Motor neuron (in vitro differentiated cells): ENCODE data around the gene KLHL35. TPM values are rescaled to one million over a fixed set of nuclear protein-coding genes. Genes with fewer than 3 reads are reported as not detected.
A peak's percentile ranks its signal among the peaks of the same experiment; 100 is the strongest.

Experiments
- ATAC-seq, 8 experiments: fragments of 200-7000 bp; cut with Tn5 transposase; replicated peaks in 6 of 8; 2 replicates each; pipeline ENCODE4 v1.8.0; 2021; ENCODE audit warnings: mild to moderate bottlenecking in 8 of 8, moderate library complexity in 8 of 8
- H3K27ac ChIP-seq, 2 donors: fragments of 250-450 bp; sonication (Bioruptor Pico); 2 replicates each; pipeline ENCODE4 v1.9.0; 2021; ENCODE audit warnings: antibody characterized with exemption in 2 of 2, mild to moderate bottlenecking in 2 of 2, moderate library complexity in 1 of 2
- H3K4me1 ChIP-seq, 2 donors: fragments of 250-450 bp; sonication (Bioruptor Pico); replicated peaks in 1 of 2; 2 replicates each; pipeline ENCODE4 v1.6.1; 2021; ENCODE audit warnings: antibody characterized with exemption in 2 of 2, mild to moderate bottlenecking in 2 of 2, moderate library complexity in 1 of 2
- H3K4me3 ChIP-seq, 5 donors: fragments of 250-450 bp; sonication (Bioruptor Pico); 2 replicates each; pipeline ENCODE4 v1.9.0; 2021; ENCODE audit warnings: antibody characterized with exemption in 5 of 5, mild to moderate bottlenecking in 5 of 5, moderate library complexity in 4 of 5
- WGBS, 10 experiments: fragments of 450-650 bp; shearing (Covaris generic); methylation state at CpG; one replicate each; pipeline ENCODE4 v1.0.0; 2022; 5-methylcytosine and 5-hydroxymethylcytosine counted together
- in situ Hi-C, 9 experiments: fragments of 400-800 bp; cut with MboI; loops; one replicate each; pipeline ENCODE4 v1.15.0; 2021; ENCODE audit warnings: low sequenced_read_pairs in 9 of 9, low pct_unique_long_range_greater_than_20kb in 2 of 9; ENCODE audit not compliant: unreplicated experiment in 9 of 9
- total RNA-seq, 8 experiments: library from RNA; unstranded; fragments of 300-600 nt; gene quantifications; 2 replicates each; pipeline versions ENCODE4 v1.2.3 to v1.2.4, GENCODE V29; 2022

The KLHL35 gene
- total RNA-seq, 8 experiments from 2014 or later, result 0.56 to 16.9 (median 6.3) TPM

DNA sequence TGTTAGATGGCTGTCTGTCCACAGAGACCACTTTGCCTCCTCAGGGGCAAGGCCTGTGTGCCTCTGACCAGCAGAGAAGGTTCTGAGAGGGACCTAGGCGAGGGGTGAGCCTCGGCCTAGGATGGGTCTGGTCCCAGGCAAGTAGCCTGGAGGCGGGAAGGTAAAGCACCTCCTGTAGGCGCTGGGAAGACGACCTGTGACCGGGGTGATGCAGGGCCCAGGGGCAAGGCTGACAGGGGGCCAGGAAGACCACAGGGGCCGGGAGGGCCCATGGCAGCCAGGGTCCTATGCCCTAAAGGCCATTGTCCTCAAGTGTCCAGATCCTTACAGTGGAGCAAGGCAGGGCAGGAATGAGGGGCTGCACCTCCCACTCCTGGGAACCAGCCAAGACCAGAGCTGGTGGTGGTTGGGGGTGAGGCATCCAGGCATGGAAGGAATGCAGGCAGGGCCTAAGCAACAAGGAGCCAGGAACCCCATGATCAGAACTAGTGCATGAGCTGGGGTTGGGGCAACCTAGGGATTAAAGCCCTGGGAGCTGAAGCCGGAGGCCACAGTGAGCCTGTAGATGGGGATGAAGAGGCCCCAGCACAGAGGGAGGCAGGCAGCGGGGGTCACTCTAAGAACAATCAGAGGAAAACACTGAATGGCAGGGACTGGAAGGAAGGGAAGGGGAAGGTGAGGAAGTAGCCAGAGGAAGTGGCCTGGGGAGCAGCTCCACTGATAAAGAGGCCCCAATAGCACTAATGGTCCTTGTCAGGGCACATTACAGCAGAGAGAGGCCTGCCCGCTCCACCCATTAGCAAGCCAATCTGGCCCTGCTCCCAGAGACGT lies 32.9 kb upstream of the KLHL35 start:
- in situ Hi-C loops, result no loop called here
- 40 to 86% (median 78%) methylated on average over 1 to 4 of the region's 11 CpGs; no CpG with 5 or more reads in 5 of the 10 experiments for WGBS, 10 experiments
- Histone ChIP-seq H3K4me3 (no peak overlapping the region), H3K4me1 (peaks cover 22 to 27% of the 10 kb centered on the region in 2 donors), H3K27ac (no peak overlapping the region)
- peak in 1 of 8 experiments; percentile 54 for ATAC-seq

DNA sequence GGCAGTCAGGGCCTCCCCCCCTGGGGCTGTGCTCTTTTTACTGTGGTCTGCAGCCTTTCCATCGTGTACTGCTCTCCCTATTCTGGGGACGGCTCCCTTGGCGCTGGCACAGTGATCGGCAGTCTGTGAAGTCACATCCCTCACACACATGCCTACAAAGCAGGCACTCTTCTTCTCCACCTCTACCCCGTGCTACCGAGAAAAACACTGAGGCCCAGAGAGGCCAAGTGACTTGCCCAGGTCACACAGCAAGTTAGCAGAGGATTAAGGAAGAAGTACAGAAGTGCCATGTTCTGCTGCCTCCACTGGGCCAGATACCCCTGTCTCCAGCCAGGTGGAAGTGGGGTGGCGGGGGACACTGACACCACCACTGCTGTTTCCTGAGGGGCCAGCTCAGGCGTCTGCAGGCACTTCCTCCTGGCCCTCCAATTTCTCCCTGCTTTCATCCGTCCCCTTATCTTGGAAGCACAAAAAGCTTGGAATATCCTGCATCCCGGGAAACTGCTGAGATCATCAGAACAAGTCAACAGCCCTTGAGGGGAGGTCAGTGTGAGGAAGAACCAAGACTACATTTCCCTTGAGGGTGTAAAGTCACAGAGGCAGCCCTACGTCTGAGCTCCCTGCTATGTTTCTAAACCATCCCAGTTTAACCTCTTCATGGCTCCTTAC lies 30.2 kb upstream of the KLHL35 start:
- no peak for ATAC-seq
- peaks cover 2 to 10% of the 10 kb centered on the region in 2 donors for H3K4me1 ChIP-seq
- in situ Hi-C loops, result no loop called here
- H3K4me3 ChIP-seq, result no peak overlapping the region
- 20 to 93% (median 80%) methylated on average over 1 to 6 of the region's 11 CpGs; no CpG with 5 or more reads in 3 of the 10 experiments for WGBS, 10 experiments
- no peak overlapping the region for H3K27ac ChIP-seq

DNA sequence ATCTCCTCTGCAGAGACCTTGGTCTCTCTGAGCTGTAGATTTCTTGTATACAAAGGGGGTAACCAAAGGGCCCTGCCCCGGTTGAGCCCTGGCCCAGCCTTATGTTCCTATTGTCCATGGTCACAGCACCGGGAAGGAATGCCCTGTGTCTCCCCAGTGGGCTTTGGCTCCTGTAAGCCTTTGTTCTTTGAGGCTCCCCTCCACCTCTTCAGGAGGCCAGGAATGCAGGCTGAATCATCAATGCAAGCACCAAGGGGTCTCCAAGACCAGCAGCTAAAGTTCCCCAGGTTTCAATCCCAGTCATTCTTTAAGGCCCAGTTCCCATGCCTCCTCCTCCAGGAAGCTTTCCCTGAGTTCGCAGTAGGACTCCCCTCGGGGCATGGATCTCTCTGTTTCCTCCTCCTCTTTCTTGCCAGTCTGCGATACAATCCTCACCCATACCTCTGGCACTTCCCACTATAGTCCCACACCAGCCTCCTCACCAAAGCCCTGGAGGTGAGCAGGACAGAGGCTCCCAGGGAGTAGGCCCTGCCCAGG lies 29.2 kb upstream of the KLHL35 start:
- in situ Hi-C loops, result no loop called here
- WGBS, 10 experiments, result 80% methylated on average over 1 of the region's 5 CpGs; no CpG with 5 or more reads in 9 of the 10 experiments
- Histone ChIP-seq H3K27ac (no peak overlapping the region), H3K4me1 (peaks cover 0 to 8% of the 10 kb centered on the region in 2 donors), H3K4me3 (no peak overlapping the region)
- no peak for ATAC-seq

DNA sequence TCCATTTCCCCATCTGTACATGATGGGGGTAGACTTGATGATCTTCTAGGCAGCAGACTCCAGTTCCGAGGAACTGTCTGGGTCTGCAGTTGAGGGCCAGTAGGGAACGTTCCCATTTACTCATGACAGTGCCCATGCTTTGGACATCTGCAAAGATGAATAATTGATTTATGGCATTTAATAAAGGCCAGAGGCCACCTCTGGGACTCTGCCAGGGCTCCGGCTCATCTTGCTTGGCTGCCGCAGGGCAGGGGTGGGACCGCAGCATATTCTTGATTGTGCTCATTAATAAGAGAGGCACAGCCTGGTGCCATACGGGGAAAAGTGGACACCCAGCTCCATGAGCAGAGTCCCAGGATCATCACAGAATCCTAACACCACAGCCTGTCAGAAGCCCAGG lies 28.1 kb upstream of the KLHL35 start:
- no peak overlapping the region for H3K27ac ChIP-seq
- ATAC-seq, result peak in 3 of 8 experiments; percentile 75 to 87 (median 86)
- peaks cover 0 to 4% of the 10 kb centered on the region in 2 donors for H3K4me1 ChIP-seq
- in situ Hi-C loops, result no loop called here
- 6 to 96% (median 60%) methylated on average over 1 to 5 of the region's 6 CpGs; no CpG with 5 or more reads in 3 of the 10 experiments for WGBS, 10 experiments
- no peak overlapping the region for H3K4me3 ChIP-seq

DNA sequence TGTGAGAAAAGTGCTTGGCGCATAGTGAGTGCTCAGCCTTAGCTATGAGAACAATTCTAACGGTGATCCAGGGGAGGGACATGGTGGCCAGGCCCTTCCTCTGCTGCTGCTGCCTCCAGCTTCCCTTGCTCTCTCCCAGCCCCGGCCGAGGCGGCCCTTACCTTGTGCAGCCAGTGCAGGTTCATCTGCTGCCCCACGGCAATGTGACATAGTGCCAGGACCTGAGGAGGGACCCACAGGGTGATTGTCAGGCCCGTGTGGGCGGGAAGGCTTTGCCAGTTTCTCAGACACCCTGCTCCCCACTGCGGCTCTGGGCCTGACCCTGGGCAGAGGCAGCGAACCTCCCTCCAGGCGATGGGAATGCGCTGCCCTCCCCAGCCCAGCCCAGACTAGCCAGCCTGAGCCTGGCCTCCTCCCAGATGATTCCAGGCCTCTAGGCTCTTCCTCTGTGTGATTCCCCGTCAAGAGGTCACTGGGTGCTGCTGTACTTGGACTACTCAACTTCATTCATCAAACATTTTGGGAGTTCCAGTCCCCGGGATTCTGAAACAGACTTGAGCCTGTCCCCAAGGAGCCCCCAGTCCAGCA lies 23.7 kb upstream of the KLHL35 start:
- H3K4me3 ChIP-seq, result no peak overlapping the region
- ATAC-seq, result peak in 3 of 8 experiments; percentile 10 to 52 (median 26)
- H3K4me1 ChIP-seq, result no peaks in the 10 kb centered on the region
- in situ Hi-C loops, result no loop called here
- no peak overlapping the region for H3K27ac ChIP-seq
- 0 to 90% (median 84%) methylated on average over 1 to 8 of the region's 14 CpGs; no CpG with 5 or more reads in 6 of the 10 experiments for WGBS, 10 experiments

DNA sequence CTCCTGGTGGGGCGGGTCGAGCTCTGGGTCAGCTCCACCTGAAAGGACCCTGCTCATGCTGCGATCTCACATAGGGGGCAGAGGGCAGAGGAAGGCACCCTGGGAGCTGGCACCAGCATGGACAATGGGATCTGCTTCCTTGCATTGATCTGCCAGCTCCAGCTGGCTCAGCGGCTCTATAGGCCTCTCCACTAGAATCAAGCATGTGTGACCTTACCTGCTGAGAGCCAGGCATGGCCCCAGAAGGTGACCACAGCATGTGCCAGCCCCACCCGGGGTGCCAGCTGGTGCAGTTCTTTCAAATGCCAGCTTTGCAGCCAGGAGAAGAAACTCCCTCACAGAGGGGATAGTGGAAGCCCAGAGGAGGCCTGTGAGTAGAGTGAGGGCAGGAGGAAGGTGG lies 22.0 kb upstream of the KLHL35 start:
- WGBS, 10 experiments, result 72 to 100% (median 80%) methylated on average over 1 to 4 of the region's 5 CpGs; no CpG with 5 or more reads in 5 of the 10 experiments
- in situ Hi-C loops, result no loop called here

DNA sequence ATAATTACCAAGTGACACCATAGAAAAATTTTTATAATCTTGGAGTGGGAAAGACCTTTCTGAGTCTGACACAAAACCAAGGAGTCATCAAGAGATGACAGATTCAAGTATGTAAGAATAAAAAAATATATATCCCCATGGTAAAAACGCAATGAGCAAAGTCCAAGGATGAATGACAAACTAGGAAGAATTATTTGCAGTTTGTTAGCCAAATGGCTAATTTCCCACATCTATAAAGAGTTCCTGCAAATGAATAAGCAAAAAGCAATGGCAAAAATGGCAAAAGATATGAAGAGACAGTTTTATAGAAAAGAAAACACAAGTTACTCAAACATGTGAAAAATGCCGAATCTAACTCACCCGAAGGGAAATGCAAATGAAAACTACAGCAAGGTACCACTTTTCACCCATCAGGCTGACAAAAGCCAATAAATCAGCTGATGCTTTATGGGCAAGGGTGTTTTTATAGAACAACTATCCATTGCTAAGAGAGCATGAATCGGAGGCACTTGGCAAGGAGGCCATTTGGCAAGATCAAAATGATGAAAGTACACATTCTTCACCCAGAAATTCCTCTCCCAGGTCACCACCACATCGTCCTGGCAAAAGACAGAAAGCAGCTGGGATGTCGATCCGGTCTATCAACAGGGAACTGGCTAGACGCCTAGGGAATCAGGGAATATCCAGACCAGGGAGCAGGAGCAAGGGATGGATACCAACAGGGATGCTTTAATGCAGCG lies 21.1 kb upstream of the KLHL35 start:
- peak in 1 of 8 experiments; percentile 78 for ATAC-seq
- Histone ChIP-seq H3K4me3 (no peak overlapping the region), H3K4me1 (no peaks in the 10 kb centered on the region), H3K27ac (no peak overlapping the region)
- in situ Hi-C loops, result no loop called here
- 19 to 88% (median 74%) methylated on average over 4 to 9 of the region's 9 CpGs for WGBS, 10 experiments

More for the DNA sequence above, 22.0 kb upstream of the KLHL35 start:
- no peaks in the 10 kb centered on the region for H3K4me1 ChIP-seq
- ATAC-seq, result peak in 2 of 8 experiments; percentile 11 to 33
- H3K4me3 ChIP-seq, result no peak overlapping the region
- H3K27ac ChIP-seq, result no peak overlapping the region

DNA sequence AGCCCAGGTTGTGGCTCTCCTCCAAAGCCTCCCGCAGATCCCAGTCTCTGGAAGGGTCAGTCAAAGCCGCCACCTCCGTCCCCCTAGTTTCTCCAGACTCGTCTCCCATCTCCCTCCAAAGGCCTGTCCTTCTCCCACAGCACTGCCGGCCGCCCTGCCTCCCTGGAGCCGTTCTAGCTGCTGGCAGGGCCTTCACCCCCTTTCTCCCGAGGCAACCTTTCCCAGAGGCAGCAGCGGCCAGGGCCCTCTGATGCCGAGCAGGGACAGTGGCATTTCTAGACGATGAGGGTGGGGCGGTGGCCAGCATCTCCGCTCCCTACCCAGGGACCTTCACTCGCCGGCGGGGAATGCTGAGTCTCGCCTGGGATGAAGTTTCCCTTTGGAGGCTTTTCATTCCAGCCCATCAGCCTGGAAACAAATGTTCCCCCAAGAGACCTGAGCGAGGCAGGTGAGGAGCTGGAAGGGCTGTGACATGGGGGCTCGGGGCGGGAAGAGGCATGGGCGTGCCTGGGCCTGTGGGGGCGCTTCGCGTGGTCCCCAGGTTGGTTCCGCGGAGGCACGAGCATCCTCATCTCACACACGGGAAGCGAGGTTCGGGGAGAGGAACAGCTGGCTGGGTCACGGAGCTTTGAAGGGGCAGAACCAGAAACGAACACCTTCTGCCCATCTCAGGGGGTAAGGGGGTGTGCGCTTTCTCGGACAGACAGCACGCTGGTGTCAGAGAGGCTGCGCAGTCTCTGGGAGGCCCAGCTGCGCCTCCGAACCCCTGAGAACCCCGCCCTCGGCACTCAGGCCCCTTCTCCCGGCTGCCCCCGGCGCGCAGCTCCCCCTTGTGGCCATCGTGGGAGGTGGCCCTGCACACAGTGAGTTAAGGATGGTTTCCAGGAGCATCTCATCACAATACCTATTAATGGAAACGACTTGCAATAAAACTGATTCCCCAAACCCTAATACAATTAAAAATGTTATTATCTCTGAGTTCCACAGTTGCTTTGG lies 18.1 kb upstream of the KLHL35 start:
- peak in 2 of 8 experiments; percentile 20 to 34 for ATAC-seq
- Histone ChIP-seq H3K4me3 (no peak overlapping the region), H3K27ac (no peak overlapping the region), H3K4me1 (no peaks in the 10 kb centered on the region)
- in situ Hi-C loops, result no loop called here
- WGBS, 10 experiments, result 17 to 47% (median 20%) methylated on average over 1 to 3 of the region's 46 CpGs; no CpG with 5 or more reads in 7 of the 10 experiments

DNA sequence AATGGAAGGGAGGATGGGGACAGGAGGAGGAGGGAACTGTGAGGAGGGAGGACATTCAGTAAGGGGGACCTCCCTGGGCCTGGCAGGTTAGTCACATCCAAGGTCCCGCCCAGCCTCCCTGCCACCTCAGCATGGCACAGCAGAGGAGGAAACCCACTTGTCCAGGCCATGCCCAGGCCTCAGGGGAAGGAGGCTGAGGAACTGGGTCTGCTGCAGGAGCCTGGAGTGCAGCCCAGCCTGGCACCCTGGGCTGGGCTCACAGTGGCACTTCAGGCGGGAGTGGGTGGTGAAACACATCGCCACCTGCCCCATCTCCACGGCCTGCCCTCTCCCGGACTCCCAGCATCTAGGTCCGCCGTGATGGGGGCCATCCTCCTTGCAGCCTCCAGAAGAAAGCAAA lies 17.2 kb upstream of the KLHL35 start:
- 67 to 90% methylated on average over 1 to 2 of the region's 7 CpGs; no CpG with 5 or more reads in 8 of the 10 experiments for WGBS, 10 experiments
- no peak overlapping the region for H3K27ac ChIP-seq
- in situ Hi-C loops, result no loop called here
- H3K4me1 ChIP-seq, result no peaks in the 10 kb centered on the region
- no peak overlapping the region for H3K4me3 ChIP-seq
- no peak for ATAC-seq

DNA sequence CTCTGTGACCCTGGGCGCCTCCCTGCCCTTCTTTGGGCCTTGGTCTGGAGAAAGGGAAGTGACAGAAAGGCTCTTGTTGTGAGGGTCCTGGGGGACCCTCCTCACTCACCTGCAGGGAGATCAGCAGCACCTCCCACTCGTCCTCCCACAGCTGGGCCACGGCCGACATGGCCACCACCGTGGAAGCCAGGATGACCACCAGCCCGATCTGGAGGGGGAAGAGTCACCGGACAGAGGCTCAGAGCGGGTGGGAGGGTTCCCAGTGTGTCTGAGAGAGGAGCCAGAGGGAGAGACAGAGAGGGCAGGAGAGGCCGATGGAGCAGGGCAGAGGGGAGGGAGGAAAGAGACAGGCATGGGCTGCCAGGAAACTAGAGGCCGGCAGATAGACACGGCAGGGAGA lies 16.8 kb upstream of the KLHL35 start:
- Histone ChIP-seq H3K27ac (no peak overlapping the region), H3K4me1 (no peaks in the 10 kb centered on the region), H3K4me3 (no peak overlapping the region)
- no peak for ATAC-seq
- 63 to 100% (median 77%) methylated on average over 1 to 5 of the region's 11 CpGs; no CpG with 5 or more reads in 6 of the 10 experiments for WGBS, 10 experiments
- in situ Hi-C loops, result loop anchor here in 5 of 9 experiments (5.0 to 10.0 kb wide), 2 partner anchors 83 to 85 kb away; no protein-coding TSS in a partner anchor

DNA sequence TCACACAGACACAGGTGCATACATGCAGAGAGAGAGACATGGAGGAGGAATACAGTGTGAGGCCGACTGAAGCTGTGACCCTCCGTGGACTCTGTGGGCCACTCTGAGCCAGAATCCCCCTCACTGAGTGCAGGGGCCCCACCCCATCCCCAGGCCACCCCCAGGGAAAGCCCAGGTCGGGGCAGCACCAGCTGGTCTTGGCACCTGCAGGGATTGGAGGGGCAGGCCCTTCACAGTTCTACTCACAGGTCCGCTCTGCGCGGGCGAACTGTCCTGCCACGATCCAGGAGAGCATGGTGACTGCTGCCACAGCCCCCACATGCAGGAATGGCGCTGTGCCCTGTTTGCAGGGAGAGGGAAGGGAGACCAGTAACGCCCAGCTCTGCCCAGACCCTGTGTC lies 16.3 kb upstream of the KLHL35 start:
- no peak overlapping the region for H3K27ac ChIP-seq
- no peak overlapping the region for H3K4me3 ChIP-seq
- H3K4me1 ChIP-seq, result no peaks in the 10 kb centered on the region
- in situ Hi-C loops, result loop anchor here in 5 of 9 experiments (5.0 to 10.0 kb wide), 2 partner anchors 83 to 86 kb away; no protein-coding TSS in a partner anchor
- WGBS, 10 experiments, result 80 to 95% methylated on average over 3 to 4 of the region's 10 CpGs; no CpG with 5 or more reads in 8 of the 10 experiments
- ATAC-seq, result no peak
